Measurements from ENCODE around the gene HSPBP1. TPM values are rescaled to one million over a fixed set of nuclear protein-coding genes. Genes with fewer than 3 reads are reported as not detected.
A peak's percentile ranks its signal among the peaks of the same experiment; 100 is the strongest.

HSPBP1 gene
- total RNA-seq, 1 donor from 2014 or later = 22.7 TPM

GRCh38 chr19:55257461-55258420 is 22.2 kb downstream of the HSPBP1 start:
- Mint-ChIP-seq H3K9me3 (ENCODE audit: low read depth) (no peaks in the 10 kb centered on the region), H3K4me3 (ENCODE audit: unreplicated experiment) (peak overlapping the region; percentile 99), H3K27ac (ENCODE audit: unreplicated experiment) (peak overlapping the region; percentile 96), H3K4me1 (ENCODE audit: low read depth) (peaks cover 47% of the 10 kb centered on the region), H3K36me3 (ENCODE audit: low read depth) (peaks cover 1% of the 10 kb centered on the region), H3K27me3 (ENCODE audit: low read depth) (no peaks in the 10 kb centered on the region)
- DNase-seq (ENCODE audit: low spot score) = no peak
- no peak for TF ChIP-seq CTCF (IDR thresholded peaks at IDR 0.05)

GRCh38 chr19:55256562-55257460 is 23.1 kb downstream of the HSPBP1 start:
- peaks cover 48% of the 10 kb centered on the region for H3K4me1 Mint-ChIP-seq (ENCODE audit: low read depth)
- no peak for TF ChIP-seq CTCF (IDR thresholded peaks at IDR 0.05)
- DNase-seq (ENCODE audit: low spot score) = no peak
- H3K36me3 Mint-ChIP-seq (ENCODE audit: low read depth) = peaks cover 1% of the 10 kb centered on the region
- H3K27me3 Mint-ChIP-seq (ENCODE audit: low read depth) = no peaks in the 10 kb centered on the region
- peak overlapping the region; percentile 96 for H3K27ac Mint-ChIP-seq (ENCODE audit: unreplicated experiment)
- no peaks in the 10 kb centered on the region for H3K9me3 Mint-ChIP-seq (ENCODE audit: low read depth)
- peak overlapping the region; percentile 99 for H3K4me3 Mint-ChIP-seq (ENCODE audit: unreplicated experiment)

DNA sequence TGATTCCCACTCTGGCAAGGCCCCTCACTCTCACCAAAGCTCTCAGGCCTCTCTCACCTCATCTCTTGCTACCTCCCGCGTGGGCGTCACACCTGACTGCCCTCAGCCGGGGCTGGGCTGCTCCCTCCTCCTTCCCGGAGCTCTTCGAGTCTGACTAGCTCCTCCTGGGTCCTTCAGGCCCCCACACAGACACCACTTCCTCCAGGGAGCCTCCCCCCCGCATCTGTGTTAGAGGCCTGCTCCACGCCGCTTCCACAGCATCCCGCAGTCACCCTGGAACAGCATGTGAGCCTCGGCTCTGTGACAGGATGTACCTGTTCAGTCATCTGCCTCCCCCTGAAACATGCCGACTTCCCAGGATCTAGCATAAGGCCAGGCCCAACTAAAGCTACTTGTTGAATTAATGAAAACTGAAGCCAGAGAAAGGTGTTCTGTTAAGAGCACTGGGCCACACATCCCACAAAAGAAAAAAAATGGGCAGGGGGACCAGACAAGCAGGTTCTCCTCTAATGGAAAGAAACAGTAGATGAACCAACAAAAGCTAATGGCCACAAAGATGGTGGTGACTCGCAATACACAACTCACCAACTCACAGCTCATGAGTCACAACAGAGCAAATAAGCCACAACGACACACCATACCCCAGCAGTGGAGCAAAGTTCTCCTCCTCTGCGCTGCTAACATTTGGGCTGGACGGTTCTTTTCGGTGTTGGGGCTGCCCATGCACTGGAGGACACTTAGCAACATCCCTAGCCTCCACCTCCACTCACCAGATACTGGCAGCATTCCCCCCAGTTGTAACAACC is 24.1 kb downstream of the HSPBP1 start:
- Mint-ChIP-seq H3K27me3 (ENCODE audit: low read depth) (no peaks in the 10 kb centered on the region), H3K36me3 (ENCODE audit: low read depth) (peaks cover 1% of the 10 kb centered on the region), H3K9me3 (ENCODE audit: low read depth) (no peaks in the 10 kb centered on the region), H3K4me1 (ENCODE audit: low read depth) (peaks cover 52% of the 10 kb centered on the region), H3K4me3 (ENCODE audit: unreplicated experiment) (no peak overlapping the region), H3K27ac (ENCODE audit: unreplicated experiment) (no peak overlapping the region)
- TF ChIP-seq CTCF (IDR thresholded peaks at IDR 0.05) = no peak
- no peak for DNase-seq (ENCODE audit: low spot score)

- DNase-seq (ENCODE audit: low spot score) = no peak
- Mint-ChIP-seq H3K4me1 (ENCODE audit: low read depth) (peaks cover 45% of the 10 kb centered on the region), H3K4me3 (ENCODE audit: unreplicated experiment) (no peak overlapping the region), H3K9me3 (ENCODE audit: low read depth) (no peaks in the 10 kb centered on the region), H3K36me3 (ENCODE audit: low read depth) (peaks cover 1% of the 10 kb centered on the region), H3K27ac (ENCODE audit: unreplicated experiment) (no peak overlapping the region), H3K27me3 (ENCODE audit: low read depth) (no peaks in the 10 kb centered on the region)
- no peak for TF ChIP-seq CTCF (IDR thresholded peaks at IDR 0.05)
Measured at GRCh38 chr19:55254625-55254977, 25.3 kb downstream of the HSPBP1 start.
